Osteoblast (primary cell): ENCODE data around the gene POLD1. TPM values are rescaled to one million over a fixed set of nuclear protein-coding genes. Genes with fewer than 3 reads are reported as not detected.

ENCODE experiments used
- DNase-seq: peaks from one replicate; pipeline ENCODE4 v3.0.0; 2011; ENCODE audit warnings: low spot score, mixed read lengths; ENCODE audit not compliant: insufficient read length; ENCODE audit errors: missing footprints
- H2AFZ ChIP-seq: 2 replicates; pipeline ENCODE4 v1.6.0; 2011; ENCODE audit warnings: mild to moderate bottlenecking, low read length
- H3K27ac ChIP-seq: 2 replicates; pipeline ENCODE4 v1.5.1; 2011; ENCODE audit warnings: mild to moderate bottlenecking, low read depth, low read length, moderate library complexity
- H3K27me3 ChIP-seq: 2 replicates; pipeline ENCODE4 v1.6.0; 2012; ENCODE audit warnings: mild to moderate bottlenecking, control low read depth, inconsistent platforms, low read length, moderate library complexity; ENCODE audit not compliant: insufficient read depth
- H3K36me3 ChIP-seq: 2 replicates; pipeline ENCODE4 v1.5.1; 2011; ENCODE audit warnings: mild to moderate bottlenecking, low read length, control low read depth, moderate library complexity; ENCODE audit not compliant: insufficient read depth
- H3K4me1 ChIP-seq: 2 replicates; pipeline ENCODE4 v1.5.1; 2011; ENCODE audit warnings: mild to moderate bottlenecking, low read length, control low read depth, moderate library complexity; ENCODE audit not compliant: insufficient read depth
- H3K4me2 ChIP-seq: 2 replicates; pipeline ENCODE4 v1.6.0; 2011; ENCODE audit warnings: mild to moderate bottlenecking, low read length; ENCODE audit not compliant: insufficient read depth
- H3K4me3 ChIP-seq: fragments of 200-600 bp; sonication (generic); 3 replicates; pipeline ENCODE4 v1.5.1; 2012; ENCODE audit warnings: mild to moderate bottlenecking, low read length, inconsistent platforms; ENCODE audit not compliant: insufficient read depth
- H3K79me2 ChIP-seq: 2 replicates; pipeline ENCODE4 v1.6.0; 2012; ENCODE audit warnings: mild to moderate bottlenecking, low read length, control low read depth, inconsistent platforms; ENCODE audit not compliant: insufficient read depth
- H3K9me3 ChIP-seq: 2 replicates; pipeline ENCODE4 v1.5.1; 2011; ENCODE audit warnings: low read depth, low read length, control low read depth
- H4K20me1 ChIP-seq: 2 replicates; pipeline ENCODE4 v1.6.0; 2012; ENCODE audit warnings: mild to moderate bottlenecking, low read length, control low read depth; ENCODE audit not compliant: insufficient read depth
- total RNA-seq: library from RNA; depleted of rRNA; stranded (reverse); fragments of >200 nt; gene quantifications from 2 replicates; pipeline ENCODE4 v1.2.3, GENCODE V29; 2012
- TF ChIP-seq, protein P1 (sequence below): IDR thresholded peaks from 2 replicates; pipeline ENCODE4 v1.5.1; 2011; ENCODE audit warnings: mild to moderate bottlenecking, low read depth, low read length, moderate library complexity; ENCODE audit errors: extremely low read depth

The POLD1 gene
- total RNA-seq, 1 donor: 15.6 TPM

DNA sequence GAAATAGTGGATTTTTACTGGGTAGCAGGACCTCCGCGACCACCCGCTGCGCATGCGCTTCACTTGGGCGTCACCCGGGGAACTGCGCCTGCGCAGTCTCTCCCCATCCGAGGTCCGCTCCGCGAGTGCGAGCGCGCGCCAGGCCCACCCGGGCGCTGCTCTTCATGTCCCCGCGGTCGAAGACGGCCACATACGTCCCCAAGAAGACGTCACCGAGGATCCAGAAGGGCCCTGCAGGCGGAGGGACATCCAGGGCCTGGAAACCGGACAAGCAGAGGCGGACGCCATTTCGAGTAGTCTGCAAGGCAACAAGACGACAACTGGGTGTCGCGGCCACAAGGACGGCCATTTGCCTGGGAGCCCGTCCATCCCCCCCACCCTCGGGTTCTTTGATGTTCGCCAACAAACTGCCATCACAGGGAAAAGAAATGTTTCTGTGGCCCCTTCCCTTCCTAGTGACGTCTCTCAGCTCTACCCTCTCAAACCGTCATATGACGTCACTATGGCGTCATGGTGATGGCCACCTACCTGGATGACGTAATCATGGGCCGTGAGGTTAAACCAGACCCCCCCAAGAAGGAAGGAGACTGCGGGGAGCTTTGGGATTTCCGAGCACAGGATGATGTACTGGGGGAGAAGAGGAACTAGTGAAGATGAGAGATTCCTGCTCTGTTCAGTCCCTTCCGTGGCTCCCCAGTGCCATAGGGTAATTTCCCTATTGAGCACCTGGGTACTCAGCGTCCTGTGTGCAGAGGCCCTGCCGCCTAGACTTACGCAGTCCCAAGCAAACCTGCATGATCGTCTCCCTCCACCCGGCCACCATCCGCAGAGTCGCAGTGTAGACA, 25.4 kb upstream of the POLD1 start:
- H3K27me3 ChIP-seq: no peaks in the 10 kb centered on the region
- peak overlapping the region; percentile 98 for H2AFZ ChIP-seq
- H3K4me2 ChIP-seq: peak overlapping the region; percentile 91
- H3K27ac ChIP-seq: no peak overlapping the region
- no peaks in the 10 kb centered on the region for H4K20me1 ChIP-seq
- peak; percentile 93 for DNase-seq
- H3K4me3 ChIP-seq: peak overlapping the region; percentile 71
- H3K4me1 ChIP-seq: no peaks in the 10 kb centered on the region
- no peaks in the 10 kb centered on the region for H3K79me2 ChIP-seq
- no peaks in the 10 kb centered on the region for H3K9me3 ChIP-seq
- H3K36me3 ChIP-seq: no peaks in the 10 kb centered on the region
- TF ChIP-seq, protein P1, sequence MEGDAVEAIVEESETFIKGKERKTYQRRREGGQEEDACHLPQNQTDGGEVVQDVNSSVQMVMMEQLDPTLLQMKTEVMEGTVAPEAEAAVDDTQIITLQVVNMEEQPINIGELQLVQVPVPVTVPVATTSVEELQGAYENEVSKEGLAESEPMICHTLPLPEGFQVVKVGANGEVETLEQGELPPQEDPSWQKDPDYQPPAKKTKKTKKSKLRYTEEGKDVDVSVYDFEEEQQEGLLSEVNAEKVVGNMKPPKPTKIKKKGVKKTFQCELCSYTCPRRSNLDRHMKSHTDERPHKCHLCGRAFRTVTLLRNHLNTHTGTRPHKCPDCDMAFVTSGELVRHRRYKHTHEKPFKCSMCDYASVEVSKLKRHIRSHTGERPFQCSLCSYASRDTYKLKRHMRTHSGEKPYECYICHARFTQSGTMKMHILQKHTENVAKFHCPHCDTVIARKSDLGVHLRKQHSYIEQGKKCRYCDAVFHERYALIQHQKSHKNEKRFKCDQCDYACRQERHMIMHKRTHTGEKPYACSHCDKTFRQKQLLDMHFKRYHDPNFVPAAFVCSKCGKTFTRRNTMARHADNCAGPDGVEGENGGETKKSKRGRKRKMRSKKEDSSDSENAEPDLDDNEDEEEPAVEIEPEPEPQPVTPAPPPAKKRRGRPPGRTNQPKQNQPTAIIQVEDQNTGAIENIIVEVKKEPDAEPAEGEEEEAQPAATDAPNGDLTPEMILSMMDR: no peak

DNA sequence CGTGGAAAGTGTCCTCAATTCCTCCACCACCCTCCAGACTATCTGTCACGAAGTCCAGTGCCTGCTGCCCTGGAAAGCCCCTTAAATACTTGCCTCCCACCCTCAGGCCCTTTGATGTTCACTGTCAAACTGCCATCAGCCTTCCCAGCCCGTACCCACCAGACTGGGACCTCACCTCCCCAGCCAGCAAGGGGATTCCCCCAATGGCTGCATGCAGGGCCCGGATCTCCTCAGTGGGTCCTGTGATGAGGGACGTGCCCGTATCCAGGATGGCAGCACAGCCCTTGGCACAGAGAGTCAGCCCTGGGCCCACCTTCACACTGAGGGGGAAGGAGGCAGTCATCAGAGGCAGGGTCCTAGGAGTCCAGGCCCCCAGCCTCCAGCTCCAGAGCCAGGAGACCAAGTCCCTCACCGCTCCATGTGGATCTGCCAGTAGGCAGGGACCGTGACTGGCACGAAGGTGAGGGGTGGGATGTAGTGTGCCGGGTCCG, 24.8 kb upstream of the POLD1 start:
- no peaks in the 10 kb centered on the region for H3K36me3 ChIP-seq
- DNase-seq: no peak
- H3K9me3 ChIP-seq: no peaks in the 10 kb centered on the region
- H4K20me1 ChIP-seq: no peaks in the 10 kb centered on the region
- H3K4me2 ChIP-seq: no peak overlapping the region
- H2AFZ ChIP-seq: no peak overlapping the region
- no peak overlapping the region for H3K27ac ChIP-seq
- H3K4me3 ChIP-seq: no peak overlapping the region
- no peaks in the 10 kb centered on the region for H3K79me2 ChIP-seq
- H3K27me3 ChIP-seq: no peaks in the 10 kb centered on the region
- TF ChIP-seq, protein P1: no peak
- H3K4me1 ChIP-seq: no peaks in the 10 kb centered on the region

DNA sequence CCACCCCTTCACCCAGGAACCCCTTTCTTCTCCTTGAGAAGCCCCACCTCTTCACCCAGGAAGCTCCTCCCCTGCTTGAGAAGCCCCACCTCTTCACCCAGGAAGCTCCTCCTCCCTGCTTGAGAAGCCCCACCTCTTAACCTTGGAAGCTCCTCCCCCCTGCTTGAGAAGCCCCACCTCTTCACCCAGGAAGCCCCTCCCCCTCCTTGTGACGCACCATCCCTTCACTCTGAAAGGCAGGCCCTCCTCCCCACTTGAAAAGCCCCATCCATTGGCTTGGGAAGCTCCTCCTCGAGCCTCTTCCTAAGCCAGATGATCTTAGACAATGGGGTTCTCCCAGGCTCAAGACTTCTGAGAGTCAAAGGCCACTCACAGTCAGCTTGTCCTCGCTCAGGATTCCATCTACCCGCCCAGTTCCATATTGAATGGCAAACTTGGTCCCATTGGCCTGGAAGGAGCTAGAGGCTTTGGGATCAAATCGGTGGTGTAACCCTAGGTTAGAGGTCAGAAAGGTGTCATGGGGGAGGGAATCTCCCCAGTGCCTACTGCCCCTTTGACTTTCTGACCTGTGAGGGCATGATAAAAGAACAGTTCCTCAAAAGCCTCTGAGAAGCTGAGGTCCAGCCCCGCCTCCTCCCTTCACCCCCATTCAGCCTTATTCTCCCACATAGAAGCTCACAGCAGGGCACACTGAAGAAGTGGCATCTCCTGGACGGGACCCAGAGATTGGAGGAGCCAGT, 22.7 kb upstream of the POLD1 start:
- Histone ChIP-seq H4K20me1 (no peaks in the 10 kb centered on the region), H3K36me3 (no peaks in the 10 kb centered on the region), H3K4me2 (no peak overlapping the region), H3K9me3 (no peaks in the 10 kb centered on the region), H3K79me2 (no peaks in the 10 kb centered on the region), H3K4me3 (no peak overlapping the region), H3K27me3 (no peaks in the 10 kb centered on the region), H3K4me1 (no peaks in the 10 kb centered on the region), H3K27ac (no peak overlapping the region), H2AFZ (no peak overlapping the region)
- TF ChIP-seq, protein P1: no peak
- DNase-seq: no peak

DNA sequence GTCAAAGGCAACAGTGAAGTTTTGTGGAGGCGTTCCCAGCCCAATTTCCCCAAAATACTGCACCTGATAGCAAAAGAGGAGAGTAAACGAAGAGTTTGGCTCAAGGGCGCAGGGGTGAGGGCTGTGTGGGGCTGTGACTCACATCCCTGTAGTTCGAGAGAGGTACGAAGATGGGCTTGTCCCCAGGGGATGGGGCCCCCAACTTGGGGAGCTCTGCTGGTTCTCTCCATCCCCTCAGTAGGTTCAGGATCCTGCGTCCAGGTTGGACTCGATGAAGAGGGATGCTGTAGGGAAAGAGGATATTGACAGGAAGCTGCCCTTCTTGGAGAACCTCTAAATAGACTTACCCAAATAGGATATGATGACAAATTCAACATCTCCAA, 22.1 kb upstream of the POLD1 start:
- Histone ChIP-seq H3K9me3 (no peaks in the 10 kb centered on the region), H3K79me2 (no peaks in the 10 kb centered on the region), H3K4me3 (no peak overlapping the region), H2AFZ (no peak overlapping the region), H3K4me2 (no peak overlapping the region), H3K36me3 (no peaks in the 10 kb centered on the region), H3K27me3 (no peaks in the 10 kb centered on the region), H4K20me1 (no peaks in the 10 kb centered on the region), H3K4me1 (no peaks in the 10 kb centered on the region), H3K27ac (no peak overlapping the region)
- TF ChIP-seq, protein P1: no peak
- no peak for DNase-seq
